DOHH2 (cell line): ENCODE measurements around the gene LONP2.

Experiments used
- EZH2phosphoT487 ChIP-seq: fragments of 200-600 bp; sonication (generic); IDR thresholded peaks from 2 replicates; pipeline ENCODE4 v1.6.1; 2017; ENCODE audit warnings: borderline replicate concordance, mild to moderate bottlenecking, antibody characterized with exemption, low read length, moderate library complexity, mixed read lengths
- TF ChIP-seq, protein P1 (sequence below): fragments of 200-600 bp; sonication (generic); IDR thresholded peaks from one replicate; pipeline ENCODE4 v1.5.1; 2014; ENCODE audit warnings: antibody characterized with exemption, mild to moderate bottlenecking, low read depth, low read length; ENCODE audit not compliant: poor library complexity, severe bottlenecking

- TF ChIP-seq, protein P1, sequence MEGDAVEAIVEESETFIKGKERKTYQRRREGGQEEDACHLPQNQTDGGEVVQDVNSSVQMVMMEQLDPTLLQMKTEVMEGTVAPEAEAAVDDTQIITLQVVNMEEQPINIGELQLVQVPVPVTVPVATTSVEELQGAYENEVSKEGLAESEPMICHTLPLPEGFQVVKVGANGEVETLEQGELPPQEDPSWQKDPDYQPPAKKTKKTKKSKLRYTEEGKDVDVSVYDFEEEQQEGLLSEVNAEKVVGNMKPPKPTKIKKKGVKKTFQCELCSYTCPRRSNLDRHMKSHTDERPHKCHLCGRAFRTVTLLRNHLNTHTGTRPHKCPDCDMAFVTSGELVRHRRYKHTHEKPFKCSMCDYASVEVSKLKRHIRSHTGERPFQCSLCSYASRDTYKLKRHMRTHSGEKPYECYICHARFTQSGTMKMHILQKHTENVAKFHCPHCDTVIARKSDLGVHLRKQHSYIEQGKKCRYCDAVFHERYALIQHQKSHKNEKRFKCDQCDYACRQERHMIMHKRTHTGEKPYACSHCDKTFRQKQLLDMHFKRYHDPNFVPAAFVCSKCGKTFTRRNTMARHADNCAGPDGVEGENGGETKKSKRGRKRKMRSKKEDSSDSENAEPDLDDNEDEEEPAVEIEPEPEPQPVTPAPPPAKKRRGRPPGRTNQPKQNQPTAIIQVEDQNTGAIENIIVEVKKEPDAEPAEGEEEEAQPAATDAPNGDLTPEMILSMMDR = no peak
- no peak for TF ChIP-seq EZH2phosphoT487
These were observed 123.4 kb downstream of the LONP2 start for GRCh38 chr16:48367441-48368049.
